Activated T-cell treated with anti-CD3 and anti-CD28 coated beads, Interleukin-2, amount 50 U/mL, for 48 hours (primary cell): ENCODE data around the gene DRC1.
"Not testable (repeated sequence)": the region's sequence is repeated elsewhere in the genome, so short reads cannot be mapped to it uniquely, and the experiment has no call there.

Source experiments
- DNase-seq, 2 experiments: peaks; one replicate each; pipeline ENCODE4 v3.0.0-alpha.2; 2020

Gene DRC1

DNA sequence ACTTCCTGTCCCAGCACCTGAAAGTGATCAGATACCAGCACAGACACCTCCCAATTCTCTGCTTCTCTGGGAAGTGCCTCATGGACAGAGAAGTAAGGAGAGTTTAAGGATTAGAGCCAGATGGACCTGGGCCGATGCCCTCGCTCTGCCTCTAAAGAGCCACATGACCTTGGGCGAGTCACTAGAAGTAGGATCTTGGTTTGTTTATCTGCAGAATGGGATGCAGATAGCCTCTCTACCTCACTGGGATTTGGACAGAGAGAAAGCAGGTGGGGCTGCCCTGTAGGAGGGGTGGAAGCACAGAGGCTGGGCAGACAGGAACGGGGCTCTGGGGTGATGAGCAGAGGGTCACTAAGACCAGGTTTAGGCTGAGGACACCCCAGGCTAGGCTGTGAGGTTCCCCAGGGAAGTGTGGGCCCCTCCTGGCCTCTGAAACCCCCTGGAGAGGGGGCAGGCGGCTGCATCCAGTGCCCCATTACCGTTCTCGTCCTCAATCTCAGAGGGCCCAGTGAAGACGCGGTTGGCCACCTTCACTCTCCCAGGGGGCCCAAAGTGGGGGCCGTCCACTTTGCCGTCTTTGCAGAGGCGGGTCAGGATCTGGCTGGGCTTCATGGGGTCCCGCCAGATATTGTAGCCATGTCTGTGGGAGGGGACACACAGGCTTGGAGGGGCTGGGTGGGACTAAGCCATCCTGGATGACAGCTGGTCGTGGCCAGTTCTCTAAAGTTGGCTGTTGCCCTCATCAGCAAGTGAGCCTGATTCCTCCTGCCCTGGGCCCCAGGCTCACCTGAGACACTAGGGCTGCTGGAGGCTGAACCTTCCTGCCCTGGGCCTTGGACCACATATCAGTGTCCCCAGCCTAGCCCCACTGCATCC, 62.9 kb downstream of the DRC1 start:
- no peak for DNase-seq

DNA sequence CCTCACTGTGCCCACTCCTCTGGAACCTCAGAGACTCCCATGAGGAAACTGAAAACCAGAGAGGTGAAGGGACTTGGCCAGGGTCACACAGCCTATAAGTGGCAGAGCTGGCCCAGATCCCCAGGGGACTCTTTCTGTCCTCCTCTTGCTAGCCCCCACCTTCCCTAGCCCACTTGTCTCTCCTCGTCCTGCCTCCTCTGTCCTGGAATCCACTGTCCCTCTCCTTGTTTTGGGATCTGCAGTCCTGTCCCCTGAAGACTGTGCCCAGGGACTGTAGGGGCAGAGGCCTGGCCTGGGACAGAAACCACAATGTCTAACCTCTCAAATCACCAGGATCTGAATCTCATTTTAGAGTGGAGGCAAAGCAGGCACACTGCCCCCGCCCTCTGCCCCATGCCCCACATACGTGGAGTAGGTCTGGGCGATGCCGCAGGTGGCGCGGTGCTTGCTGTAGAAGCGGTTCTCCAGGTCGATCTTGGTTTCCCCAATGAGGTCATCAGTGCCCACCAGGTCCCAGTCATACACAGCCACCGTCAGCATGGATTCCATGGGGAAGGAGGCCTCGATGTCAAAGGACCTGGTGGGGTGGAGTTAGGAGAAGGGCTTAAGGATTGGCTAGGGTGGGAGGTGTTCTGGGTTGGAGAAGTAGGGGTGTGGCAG, 63.7 kb downstream of the DRC1 start:
- no peak for DNase-seq

DNA sequence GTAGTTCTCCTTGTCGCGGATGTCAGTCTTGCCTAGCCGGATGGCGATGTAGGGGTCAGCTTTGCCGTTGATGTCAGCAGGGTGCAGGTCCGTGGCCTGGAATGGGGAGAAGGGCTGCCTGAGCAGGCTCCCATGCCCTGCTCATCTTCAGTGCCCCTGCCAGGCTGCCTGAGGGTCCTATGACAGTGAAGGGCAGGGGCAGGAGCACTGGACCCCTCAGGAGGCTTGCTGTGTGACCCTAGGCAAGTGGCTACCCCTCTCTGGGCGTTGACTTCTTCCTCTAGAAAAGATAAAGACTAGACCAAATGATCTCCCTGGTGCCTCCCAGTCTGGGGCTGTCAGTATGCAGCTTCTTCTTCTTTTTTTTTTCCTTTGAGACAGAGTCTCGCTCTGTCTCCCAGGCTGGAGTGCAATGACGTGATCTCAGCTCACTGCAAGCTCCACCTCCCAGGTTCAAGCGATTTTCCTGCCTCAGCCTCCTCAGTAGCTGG, 64.3 kb downstream of the DRC1 start:
- no peak for DNase-seq

DNA sequence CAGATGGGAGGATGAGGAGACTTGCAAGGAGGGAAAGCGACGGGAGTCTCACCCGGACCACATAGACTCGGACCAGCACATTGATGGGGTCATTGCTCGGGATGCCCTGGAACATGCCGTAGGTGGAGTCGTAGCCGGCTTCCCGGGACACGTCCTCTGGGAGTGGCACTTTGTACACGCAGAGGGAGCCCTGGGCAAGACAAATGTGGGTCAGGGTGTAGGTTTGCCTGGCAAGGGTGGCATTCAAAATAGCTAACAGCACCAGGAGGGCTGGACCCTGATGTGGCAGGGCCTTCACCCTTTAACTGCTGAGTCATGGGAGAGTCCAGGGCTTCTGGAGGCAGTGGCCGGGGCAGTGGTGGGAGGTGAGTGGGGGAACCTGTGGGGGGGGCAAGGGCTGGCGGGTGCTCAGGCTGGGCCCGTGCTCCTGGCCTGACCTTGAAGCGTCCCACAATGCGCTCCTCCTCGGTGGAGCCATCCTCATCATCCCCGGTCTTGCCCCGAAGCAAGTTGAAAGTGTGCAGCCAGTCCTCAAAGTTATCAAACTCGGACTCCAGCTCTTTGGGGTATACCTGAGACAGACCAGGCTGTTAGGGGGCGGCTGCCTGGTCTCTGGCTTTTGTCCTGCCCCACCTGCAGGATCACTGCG, 65.1 kb downstream of the DRC1 start:
- DNase-seq, result no peak

DNA sequence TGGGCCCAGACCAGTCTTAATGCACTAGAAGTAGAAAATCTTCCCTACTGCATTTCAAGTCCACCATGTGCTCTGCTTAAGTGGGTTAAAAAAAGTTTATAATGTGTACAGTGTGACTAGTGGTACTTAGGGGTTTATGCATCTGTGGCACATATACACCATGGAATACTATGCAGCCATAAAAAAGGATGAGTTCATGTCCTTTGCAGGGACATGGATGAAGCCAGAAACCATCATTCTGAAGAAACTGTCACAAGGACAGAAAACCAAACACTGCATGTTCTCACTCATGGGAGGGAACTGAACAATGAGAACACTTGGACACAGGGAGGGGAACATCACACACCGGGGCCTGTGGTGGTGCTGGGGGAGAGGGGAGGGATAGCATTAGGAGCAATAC, 66.8 kb downstream of the DRC1 start:
- DNase-seq, result not testable (repeated sequence)

DNA sequence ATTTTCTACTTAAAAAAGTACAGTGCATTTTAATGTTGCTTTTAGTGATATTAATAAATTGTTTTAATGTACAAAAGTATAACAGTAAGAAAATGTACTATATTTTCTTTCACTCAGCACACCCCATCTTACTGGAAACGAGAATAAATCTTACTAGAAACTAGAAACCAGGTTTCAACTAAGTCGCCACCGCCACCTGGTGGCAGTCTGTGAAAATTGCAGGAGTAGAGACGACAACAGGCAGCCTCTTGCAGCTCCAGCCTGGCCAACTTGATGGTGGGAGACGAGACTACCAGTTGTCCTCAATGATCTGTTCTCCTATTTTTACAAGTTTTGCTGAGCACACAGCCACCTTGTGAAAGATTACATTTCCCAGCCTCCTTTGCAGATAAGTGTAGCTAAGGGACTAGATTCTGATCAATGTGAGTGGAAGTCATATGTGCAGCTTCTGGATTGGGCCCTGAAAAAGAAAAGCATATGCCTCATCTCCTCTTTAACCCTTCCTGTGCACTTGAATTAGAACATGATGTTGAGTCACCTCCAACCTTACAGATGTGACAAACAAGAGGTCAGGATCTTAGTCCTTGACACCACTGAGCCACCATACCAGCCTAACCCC, 67.5 kb downstream of the DRC1 start:
- DNase-seq, result peak; percentile 87 to 88

DNA sequence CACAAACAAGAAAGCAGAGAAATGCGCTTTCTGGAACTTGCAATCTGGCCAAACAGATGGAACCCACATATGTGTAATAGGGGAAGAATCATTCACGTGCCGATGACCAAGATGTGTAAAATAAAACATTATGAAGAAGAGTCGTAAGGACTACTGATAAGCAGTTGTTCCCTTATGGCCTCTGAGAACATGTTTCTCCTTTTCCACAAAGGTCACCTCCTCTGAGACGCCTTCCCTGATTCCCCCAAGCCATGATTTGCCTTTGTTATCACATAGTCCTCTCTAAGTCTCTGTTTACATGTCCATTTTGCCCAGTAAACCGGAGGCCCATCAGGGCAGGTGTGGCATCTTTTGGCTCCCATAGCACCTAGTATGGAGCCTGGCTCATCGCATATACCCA, 68.2 kb downstream of the DRC1 start:
- no peak for DNase-seq

DNA sequence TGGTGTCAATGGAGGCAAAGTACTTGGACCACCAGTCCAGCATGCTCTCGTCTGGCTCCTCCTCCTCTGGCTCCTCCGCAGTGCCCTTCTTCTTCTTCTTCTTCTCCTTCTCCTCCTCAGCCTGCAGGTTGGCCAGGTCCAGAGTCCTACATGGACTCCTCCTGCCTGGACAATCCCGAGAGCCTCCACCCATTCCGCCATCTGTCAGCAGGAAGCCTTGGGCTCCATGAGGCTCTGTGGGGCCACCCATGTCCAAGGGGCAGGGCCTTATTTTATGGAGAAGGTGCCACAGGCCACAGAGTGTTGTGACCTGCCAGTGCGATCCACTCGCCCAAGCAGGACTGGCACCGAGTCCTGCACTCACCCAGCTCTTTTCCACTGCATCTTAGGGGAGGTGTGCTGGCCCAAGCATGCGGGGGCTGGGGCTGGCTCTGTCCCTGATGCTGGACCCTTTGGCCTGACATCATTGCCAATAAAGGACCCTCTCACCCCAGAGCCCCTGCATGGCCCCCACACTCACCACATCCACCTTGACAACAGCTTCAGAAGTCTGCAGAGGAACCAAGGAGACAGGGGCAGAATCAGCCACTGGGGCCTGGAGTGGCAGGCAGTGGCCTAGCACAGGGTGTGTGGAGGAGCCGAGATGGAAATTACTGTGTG, 69.0 kb downstream of the DRC1 start:
- DNase-seq, result no peak

DNA sequence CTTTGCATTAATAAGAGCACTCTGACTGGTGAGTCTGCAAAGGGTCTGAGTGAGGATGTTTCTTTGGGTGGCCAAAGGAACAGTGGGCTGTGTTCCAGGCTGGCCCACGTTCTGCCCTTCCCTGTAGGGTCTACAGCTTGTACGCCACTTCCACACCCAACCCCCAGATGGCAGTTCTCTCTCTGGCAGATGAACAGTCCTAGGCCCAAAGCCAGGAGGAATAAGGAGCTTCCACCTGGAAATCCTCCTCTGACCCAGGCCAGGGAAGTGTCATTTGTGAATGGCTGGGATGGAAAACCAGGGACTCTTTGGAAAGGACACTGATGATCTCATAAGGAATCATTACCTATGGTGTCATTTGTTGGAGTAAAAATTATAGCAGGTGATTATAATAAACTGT, 69.6 kb downstream of the DRC1 start:
- no peak for DNase-seq

DNA sequence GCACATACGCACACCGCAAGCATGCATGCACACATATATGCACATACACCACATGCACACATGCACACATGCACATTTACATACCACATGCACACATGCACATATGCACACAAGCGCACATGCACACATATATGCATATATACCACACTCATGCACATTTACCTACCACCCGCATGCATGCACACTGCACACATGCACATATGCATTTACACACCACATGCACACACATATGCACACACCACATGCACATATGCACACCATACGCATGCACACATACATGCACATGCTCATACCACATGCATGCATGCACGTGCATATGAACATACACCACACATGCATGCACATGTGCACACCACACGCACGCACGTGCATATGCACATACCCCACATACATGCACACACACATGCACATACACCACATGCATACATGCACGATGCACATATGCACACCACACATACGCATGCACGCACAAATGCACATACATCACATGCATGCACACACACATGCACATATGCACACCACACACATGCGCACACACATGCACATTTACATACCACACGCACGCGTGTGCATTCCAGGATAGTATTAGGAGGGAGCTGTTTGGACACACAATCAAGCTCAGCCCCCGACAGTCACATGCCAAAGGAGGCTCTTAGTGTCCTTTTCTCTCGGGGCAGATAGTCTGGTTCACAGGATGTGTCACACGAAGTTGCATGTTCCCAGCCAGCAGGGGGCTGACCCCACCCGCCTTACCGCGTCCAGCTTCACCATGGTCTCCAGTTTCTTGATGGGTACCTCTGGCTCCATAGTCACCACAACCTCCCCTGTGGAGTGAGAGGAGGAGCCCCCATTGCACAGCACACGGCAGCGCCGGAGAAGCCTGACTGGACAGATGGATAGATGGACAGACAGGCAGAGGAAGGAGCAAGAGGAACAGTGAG, 70.3 kb downstream of the DRC1 start:
- DNase-seq, result no peak

DNA sequence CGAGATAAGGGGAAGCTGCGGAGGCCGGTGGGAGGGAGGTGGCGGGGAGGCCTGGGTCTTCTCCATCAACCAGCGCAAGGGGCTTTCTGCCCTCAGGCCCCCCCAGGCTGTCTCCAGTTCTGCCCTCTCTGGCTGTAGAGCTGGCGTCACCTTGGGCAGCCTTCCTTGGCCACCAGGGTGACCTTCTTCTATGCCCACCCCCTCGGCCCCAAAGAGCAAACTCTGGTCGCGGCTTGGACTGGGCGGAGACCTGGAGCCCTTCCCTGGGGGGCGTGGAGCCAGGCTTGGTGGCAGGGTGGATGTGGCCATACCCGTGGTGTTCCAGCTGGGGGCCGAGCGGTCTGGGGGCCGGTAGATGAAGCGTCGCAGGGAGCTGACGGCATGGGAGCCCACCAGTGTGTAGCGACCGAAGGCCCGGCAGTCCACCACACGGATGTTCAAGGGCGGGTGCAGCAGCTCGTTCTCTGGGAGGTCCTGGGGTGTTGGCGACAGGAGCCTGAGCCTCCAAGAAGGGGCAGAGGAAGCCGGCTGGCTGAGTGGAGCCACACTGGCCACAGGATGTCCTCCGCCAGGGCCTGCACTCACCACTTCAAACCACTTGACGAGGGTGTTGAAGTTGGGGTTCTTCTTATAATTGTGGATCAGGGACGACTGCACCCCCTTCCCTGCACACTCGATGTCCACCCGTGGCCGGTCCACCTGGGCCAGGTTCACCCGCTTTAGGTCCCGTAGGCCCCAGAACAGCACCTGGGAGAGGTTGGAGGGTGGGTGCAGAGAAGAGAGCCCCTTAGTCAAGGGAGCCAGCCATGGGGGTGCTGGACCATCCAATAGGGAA, 71.3 kb downstream of the DRC1 start:
- no peak for DNase-seq

DNA sequence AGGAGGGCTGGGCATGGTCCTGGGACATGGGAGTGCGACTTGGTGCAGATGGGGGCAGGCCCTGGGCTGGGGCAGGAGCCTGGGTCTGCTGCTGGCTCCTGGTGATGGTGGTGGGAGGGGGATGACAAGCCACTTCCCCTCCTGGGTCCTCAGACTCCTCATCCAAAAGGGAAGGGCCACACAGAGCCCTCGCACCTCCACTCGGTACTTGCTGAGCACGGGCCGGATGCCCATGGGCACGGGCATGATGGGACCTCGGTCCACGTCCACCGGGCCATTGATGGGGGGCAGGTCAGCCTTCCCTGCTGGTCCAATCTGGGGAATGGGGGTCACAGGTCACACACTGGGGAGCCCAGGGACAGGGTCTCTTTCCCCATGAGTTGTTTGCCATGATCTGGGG, 72.1 kb downstream of the DRC1 start:
- no peak for DNase-seq

DNA sequence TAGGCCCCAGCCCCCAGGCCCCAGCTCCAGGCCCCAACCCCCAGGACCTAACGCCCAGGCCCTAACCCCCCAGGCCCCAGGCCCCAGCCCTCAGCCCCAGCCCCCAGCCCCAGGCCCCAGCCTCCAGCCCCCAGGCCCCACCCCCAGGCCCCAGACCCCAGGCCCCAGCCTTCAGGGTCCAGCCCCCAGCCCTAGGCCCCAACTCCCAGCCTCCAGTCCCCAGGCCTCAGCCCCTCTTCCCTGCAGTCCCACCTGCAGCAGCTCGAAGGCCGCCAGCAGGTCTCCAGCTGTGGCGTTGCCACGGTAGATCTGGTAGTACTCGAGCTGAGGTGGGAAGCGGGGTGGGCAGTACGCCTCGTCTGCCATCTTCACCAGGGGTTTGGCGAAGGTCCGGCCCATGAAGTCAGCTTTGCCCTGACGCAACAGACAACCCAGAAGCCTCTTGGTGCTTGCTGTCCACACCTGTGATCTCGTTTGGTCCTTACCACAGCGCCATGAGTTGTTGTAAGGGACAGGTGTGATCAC, 72.6 kb downstream of the DRC1 start:
- no peak for DNase-seq

DNA sequence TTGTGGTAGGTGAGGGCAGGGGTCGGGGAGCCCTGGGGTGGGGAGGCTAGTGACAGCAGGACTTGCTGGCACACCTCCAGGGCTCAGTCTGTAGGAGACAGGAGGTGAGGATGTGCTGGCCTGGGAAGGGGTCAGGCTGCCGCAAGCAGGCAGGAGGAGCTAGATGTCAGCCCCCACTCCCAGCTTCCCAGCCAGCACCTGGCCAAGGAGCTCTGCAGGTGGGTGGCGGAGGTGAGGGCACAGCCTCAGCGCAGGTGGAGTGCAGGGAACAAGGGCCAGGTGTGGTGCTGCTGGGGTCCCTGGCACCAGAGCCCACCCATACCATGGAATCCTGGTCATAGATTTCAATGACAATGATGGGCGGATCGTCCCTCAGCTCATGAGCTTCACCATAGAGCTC, 73.3 kb downstream of the DRC1 start:
- DNase-seq, result no peak

DNA sequence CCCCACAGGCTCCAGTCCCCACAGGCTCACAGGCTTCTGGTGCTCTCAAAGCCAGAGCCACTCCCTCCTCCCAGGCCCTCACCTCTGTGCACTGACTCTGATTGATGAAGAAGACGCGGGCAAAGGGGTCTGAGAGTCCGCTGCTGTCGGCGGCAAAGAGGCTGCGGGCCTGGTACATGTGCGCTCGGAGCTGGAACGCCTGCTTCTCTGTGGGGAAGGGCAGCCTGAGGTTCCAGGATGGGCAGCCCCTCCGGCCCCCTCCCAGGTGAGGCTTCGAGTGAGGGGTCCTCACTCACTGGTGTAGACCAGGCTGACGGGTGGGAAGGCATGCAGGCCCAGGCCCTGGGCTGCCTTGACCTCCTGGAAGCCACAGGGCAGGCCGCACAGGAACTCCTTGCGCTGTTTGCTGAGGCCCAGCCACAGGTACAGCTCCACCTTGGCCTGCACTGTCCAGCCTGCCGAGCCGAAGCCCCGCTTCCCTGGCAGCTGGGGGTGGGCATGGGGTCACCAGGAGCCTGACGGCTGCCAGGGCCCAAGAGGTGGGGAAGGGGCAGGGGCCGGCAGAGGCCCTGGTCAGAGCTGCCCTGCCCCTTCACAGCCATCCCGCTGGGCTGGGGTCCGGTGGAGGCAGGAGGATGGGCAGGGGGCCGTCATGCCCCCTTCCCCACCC, 74.2 kb downstream of the DRC1 start:
- no peak for DNase-seq

DNA sequence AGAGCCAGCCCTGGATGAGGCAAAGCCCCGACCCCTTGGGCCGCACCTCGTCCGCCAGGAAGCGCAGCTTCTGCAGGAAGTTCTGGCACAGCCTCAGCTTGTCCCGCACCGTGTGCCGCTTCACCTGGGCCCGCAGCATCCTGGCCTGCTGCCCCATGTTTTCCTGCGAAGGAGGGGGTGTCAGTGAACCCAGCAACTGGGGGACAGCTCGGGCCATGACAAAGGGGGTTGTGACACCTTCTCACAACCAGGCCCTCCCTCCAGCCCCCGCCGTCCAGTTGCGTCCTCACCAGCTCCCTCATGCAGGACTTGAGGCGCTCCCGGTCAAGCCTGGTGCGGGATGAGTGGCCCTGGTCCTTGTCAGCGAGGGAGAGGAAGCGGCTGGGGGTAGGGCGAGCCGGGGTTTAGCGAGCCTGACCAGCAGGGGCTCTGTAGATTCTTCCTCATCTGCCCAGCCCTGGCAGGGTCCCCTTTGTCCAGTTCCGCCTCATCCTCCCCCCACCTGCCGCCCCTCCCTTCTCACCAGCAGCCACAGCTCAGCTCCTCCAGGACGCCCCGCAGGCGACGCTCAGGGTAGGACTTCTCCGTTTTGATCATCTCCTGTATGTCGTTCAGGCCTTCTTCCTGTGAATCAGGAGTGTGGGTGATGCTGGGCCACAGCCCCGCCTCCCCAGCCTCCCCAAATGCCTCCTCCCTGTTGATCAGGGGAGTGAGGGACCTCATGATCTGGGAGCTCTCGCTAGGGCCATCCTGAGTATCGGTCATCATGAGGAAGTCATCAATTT, 75.6 kb downstream of the DRC1 start:
- DNase-seq, result peak; percentile 39 to 43

DNA sequence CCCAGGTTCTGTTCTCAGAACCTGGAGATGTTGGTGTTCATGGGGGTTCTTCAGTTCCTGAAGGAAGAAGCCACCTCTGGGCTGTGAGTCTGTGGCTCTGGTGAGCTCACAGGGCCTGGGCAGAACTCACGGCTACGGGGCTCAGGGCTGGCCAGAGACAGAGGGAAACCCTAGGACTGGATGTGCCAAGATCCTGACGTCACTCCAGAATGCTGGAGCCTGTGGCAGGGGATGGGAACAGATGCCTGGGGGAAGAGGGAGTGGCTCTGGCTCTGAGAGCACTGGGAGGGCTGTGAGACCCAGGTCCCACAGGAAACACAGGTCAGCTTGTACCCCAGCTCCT, 76.2 kb downstream of the DRC1 start, which contains the start of gene OTOF:
Gene OTOF (minus strand): TSS at position 214 of the 343 bp plus-strand sequence.
- DNase-seq, result no peak

DNA sequence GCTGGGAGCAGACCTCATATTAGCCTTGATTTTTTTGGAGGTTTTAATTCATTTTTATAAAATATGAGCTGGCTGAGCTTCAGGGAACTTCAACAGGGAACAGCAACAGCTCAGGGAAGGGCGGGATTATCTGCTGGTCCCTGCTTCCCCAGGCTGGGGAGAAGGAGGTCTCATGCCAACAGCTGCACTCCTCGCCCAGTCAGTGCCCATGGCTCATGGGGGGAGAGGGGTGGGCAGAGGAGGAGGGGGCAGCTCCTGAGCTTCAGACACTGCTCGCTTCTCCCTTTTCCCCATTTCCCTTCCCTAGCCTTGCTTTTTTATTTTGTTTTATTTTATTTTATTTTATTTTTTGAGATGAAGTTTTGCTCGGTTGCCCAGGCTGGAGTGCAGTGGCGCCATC, 76.6 kb downstream of the DRC1 start:
- DNase-seq, result no peak
